ENCODE measurements around the gene CCL25.
A peak's percentile ranks its signal among the peaks of the same experiment; 100 is the strongest.
"Not testable (repeated sequence)": the region's sequence is repeated elsewhere in the genome, so short reads cannot be mapped to it uniquely, and the experiment has no call there.

Gene CCL25

GRCh38 chr19:8052464-8052859, at the start of gene CCL25:
TSS of gene CCL25 (plus strand) at chr19:8052760. CDS start at chr19:8053050, 290 bp downstream.
- no peak for DNase-seq (ENCODE audit: low read depth in 2 of 2)

GRCh38 chr19:8004001-8004400, 48.6 kb upstream of the CCL25 start:
- no peak for DNase-seq (ENCODE audit: low read depth in 2 of 2)

GRCh38 chr19:8004723-8005513, 47.6 kb upstream of the CCL25 start:
- no peak for DNase-seq (ENCODE audit: low read depth in 2 of 2)

GRCh38 chr19:8005534-8006256, 46.9 kb upstream of the CCL25 start, which contains the start of gene ELAVL1:
TSS of gene ELAVL1 (minus strand) at chr19:8005641. CDS start at chr19:7991815, 13,826 bp downstream.
- DNase-seq (ENCODE audit: low read depth in 2 of 2): peak; percentile 70 to 77

- DNase-seq (ENCODE audit: low read depth in 2 of 2): no peak
Observed at GRCh38 chr19:8017808-8018207, 34.8 kb upstream of the CCL25 start.

- DNase-seq (ENCODE audit: low read depth in 2 of 2): no peak
Observed at GRCh38 chr19:8020681-8021080, 31.9 kb upstream of the CCL25 start.

GRCh38 chr19:8021374-8021773, 31.2 kb upstream of the CCL25 start:
- DNase-seq (ENCODE audit: low read depth in 2 of 2): no peak

GRCh38 chr19:8022275-8022674, 30.3 kb upstream of the CCL25 start:
- DNase-seq (ENCODE audit: low read depth in 2 of 2): no peak

GRCh38 chr19:8023371-8023770, 29.2 kb upstream of the CCL25 start:
- no peak for DNase-seq (ENCODE audit: low read depth in 2 of 2)

- not testable (repeated sequence) for DNase-seq (ENCODE audit: low read depth in 2 of 2)
Observed at GRCh38 chr19:8024256-8024655, 28.3 kb upstream of the CCL25 start.

GRCh38 chr19:8025316-8025715, 27.2 kb upstream of the CCL25 start:
- DNase-seq (ENCODE audit: low read depth in 2 of 2): no peak

GRCh38 chr19:8028951-8029491, 23.5 kb upstream of the CCL25 start:
- DNase-seq (ENCODE audit: low read depth in 2 of 2): no peak

GRCh38 chr19:8030960-8031359, 21.6 kb upstream of the CCL25 start:
- no peak for DNase-seq (ENCODE audit: low read depth in 2 of 2)

GRCh38 chr19:8033287-8034177, 19.0 kb upstream of the CCL25 start:
- not testable (repeated sequence) for DNase-seq (ENCODE audit: low read depth in 2 of 2)

GRCh38 chr19:8034178-8034525, 18.4 kb upstream of the CCL25 start:
- no peak for DNase-seq (ENCODE audit: low read depth in 2 of 2)

GRCh38 chr19:8036434-8037099, 16.0 kb upstream of the CCL25 start:
- DNase-seq (ENCODE audit: low read depth in 2 of 2): no peak

- DNase-seq (ENCODE audit: low read depth in 2 of 2): no peak
Observed at GRCh38 chr19:8038815-8039214, 13.7 kb upstream of the CCL25 start.

GRCh38 chr19:8039231-8039630, 13.3 kb upstream of the CCL25 start:
- DNase-seq (ENCODE audit: low read depth in 2 of 2): no peak

GRCh38 chr19:8041531-8041931, 11.0 kb upstream of the CCL25 start:
- DNase-seq (ENCODE audit: low read depth in 2 of 2): no peak

- no peak for DNase-seq (ENCODE audit: low read depth in 2 of 2)
Observed at GRCh38 chr19:8042900-8043299, 9.7 kb upstream of the CCL25 start.

GRCh38 chr19:8044018-8044417, 8.5 kb upstream of the CCL25 start:
- DNase-seq (ENCODE audit: low read depth in 2 of 2): no peak
